HG03354 (cell line): ENCODE measurements around the gene CEP43.

Source experiments
- ATAC-seq: cut with Tn5 transposase; IDR thresholded peaks from one replicate; pipeline ENCODE4 v1.9.1; 2021; ENCODE audit warnings: mild to moderate bottlenecking; ENCODE audit not compliant: unreplicated experiment, poor library complexity, severe bottlenecking

CEP43 gene

DNA sequence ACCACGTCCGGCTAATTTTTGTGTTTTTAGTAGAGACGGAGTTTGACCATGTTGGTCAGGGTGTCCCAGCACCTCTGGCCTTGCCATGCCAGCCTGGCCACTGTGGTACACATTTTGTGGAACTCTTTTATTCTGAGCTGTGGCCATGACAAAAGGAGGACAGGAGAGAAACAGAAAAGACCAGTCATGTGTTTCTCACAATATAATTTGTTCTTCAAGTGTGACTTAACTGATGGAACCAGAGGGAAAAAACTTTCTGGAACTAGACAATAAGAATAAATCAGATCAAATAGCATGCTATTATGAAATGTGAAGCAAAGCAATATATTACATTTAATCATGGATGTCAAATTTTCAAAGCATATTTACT, 38.6 kb upstream of the CEP43 start:
- no peak for ATAC-seq

DNA sequence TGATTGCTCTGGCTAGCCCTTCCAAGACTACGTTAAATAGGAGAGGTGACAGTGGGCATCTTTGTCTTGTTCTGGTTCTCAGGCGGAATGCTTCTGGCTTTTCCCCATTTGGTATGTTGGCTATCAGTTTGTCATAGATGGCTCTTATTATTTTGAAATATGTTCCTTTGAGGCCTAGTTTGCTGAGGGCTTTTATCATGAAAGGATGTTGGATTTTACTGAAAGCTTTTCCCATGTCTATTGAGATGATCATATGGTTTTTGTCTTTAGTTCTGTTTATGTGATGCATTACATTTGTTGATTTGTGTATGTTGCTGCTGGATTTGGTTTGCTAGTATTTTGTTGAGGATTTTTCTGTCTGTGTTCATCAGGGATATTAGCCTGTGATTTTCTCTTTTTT, 32.9 kb upstream of the CEP43 start:
- no peak for ATAC-seq

DNA sequence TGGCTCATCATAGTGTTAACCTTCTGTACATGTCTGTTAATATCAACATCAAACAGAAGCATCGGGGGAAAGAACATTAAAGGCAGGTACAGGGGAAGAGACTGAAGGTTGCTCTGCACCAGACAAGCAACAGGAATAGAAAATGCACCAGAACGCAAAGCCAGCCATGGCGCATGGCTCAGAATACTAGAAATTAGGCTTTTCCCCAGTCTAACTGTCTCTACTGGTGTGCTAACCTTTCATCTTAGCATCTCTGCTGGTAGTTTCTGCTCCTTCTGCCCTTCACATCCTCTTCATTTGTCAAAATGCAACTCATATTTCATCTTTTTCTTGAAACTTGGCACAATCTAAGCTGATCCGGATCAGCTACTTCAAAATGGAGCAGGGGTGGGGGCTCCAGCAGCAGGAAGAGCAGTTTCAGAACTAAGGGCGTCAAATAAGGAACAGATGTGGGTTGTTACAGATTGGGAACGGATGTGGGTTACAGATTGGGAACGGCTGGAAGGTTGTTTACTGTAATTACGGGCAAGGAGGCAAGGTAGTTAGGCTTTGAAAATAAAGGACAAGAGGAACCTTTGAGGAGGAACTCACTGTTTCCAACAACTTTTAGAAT, 29.7 kb upstream of the CEP43 start:
- no peak for ATAC-seq

DNA sequence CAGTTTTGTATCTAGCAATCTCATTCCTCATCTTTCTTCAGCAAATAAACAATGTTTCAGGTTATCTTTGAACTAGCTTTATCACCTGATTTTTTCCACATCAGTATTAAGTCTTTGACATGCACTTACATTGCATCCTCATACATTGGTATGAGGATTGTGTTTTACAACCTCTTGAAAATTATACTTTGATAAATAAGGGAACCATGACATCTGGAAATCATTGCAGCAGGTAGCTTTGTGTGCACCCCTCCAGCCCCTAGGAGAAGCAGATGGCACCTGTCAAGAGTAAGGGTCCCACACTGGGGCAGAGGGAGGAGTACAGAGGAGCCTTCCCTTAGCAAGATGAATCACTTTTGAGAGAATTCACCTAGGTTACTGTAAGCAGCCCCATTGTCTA, 29.1 kb upstream of the CEP43 start:
- no peak for ATAC-seq

DNA sequence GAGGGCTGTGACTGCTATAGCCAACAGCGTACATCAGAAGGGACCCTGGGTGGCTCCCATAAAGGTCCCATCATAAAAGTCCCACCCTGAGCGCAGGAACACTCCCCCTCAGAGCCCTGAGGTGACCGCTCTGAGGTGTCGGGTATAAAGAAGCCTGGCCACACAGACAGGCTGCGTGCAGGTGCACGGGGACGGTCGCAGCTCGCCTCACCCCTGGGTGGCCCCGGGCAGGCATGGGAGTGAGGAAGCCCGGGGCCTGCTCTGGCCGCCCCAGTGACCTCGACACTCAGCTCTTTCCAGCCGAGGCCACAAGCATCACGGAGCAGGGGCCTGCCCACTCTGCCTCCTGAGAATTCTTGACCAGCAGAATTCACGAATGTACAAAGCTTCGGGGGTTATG, 28.4 kb upstream of the CEP43 start:
- ATAC-seq = no peak

DNA sequence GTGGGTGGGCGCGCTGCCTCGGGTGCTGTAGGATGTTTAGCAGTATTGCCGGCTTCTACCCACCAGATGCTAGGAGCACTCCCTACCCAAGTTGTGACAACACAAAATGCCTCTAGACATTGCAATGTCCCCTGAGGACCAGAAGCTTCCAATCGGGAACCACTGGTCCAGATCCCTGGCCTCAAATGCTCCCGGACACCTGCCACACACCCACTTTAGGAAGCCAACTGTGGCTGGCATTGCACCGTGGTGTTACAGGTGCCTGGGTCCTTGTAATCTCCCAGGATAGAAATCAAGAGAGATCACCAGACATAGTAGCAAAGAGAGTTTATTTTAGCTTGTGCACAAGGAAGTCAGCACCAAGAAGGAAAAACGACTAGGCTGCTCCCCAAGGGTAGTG, 27.9 kb upstream of the CEP43 start:
- ATAC-seq = no peak

DNA sequence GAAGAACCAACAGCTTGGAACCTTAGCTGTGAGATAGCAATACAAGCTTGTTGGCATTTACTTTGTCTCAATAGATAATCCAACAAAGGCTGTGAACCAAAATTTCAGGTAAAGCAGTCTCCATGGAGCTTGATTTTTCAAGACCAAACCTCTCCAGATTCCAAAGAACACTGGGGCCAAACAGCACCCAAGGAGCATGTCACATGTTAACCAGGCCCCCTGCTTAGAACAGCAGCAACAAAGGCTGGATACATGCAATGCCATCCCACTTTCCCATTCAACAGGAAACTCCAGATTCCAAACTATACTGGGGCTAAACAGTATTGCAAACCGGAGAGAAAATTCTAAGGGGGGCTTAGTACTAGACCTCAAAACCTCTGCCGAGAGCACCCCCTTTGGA, 27.1 kb upstream of the CEP43 start:
- ATAC-seq = no peak

DNA sequence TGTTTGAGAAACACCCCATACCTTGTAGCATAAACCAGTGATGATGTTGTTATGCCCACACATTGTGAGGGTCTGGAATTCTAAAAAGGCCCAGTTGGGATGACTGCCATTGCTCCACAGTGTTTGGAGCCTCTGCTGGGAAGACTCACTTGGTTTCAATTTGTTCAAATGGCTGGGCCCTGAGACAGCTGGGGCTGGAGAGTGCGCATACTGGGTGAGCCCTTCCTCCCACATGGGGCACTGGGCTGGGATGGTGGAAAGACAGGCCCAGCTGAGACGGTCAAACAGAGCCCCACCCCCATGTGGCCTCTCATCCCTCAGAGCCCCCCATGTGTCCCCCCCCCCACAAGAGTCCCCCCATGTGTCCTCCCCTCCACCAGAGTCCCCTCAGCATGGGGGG, 22.6 kb upstream of the CEP43 start:
- ATAC-seq = no peak

DNA sequence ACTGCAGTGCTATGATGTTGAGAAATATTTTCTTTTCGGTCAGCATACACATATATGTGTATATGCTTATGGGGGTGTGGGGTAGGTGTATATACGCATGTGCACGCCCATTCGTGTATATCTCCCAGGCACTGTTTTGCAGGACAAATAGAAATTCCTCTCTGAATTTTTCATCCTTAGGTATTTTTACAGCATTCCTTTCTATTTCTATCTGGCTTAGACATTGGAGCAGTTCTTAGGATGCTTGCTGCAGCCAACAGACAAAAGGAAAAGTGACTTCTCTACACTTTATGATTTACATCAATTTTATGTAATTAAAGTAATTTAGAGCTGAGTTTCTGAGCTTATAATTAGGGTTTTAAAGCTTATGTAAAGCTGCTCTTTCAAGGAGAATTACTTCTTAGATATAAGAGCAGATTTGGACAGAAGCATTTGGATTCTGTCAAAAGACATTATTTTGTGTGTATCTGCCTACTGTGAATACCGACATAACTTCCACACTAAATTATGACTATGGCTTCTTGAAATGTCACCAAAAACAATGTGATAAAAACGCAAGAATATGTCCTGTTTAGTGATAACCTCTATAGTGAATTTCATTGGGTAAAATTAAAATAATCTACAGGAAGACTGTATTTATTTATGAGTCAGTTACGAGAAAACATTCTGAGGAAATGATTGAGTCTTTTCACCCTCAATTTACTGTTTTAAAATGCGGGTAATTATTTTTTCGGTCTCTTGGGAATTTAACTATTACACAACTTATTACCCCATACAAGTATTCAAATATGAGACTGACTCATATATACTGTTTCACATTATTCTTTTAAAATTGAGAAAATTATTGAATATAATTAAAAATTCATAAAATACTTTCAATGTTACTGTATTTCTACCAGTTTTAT, 21.3 kb upstream of the CEP43 start:
- no peak for ATAC-seq

DNA sequence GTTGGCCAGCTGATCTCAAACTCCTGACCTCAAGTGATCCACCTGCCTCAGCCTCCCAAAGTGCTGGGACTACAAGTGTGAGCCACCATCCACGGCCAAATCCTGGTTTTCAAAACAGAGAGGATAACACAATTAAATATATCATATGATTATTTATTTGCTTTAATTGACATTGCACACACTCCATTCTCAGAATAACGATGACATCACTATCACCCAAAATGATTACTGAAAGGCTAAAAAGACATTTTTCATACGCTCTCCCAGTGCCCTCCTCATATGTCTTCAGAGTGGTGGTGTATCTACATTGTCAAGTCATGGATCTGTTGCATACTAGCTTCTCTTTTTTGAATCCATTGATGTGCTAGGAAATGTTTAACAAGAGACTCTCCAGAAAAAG, 18.5 kb upstream of the CEP43 start:
- no peak for ATAC-seq

DNA sequence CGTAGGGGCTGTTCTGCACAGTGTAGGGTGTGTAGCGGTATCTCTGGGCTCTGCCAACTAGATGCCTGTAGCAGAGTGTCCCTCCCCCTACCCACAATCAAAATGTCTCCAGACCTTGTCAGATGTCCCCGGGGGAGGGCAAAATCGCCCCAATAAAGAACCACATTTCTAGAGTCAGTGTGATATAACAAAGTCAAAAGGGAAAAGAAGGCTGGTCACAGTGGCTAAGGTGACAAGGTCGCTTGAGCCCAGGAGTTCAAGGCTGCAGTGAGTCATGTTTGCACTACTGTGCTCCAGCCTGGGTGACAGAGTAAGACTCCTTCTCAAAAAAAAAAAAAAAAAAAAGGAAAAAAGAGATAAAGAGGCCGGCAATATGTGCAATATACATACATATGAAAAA, 11.7 kb upstream of the CEP43 start:
- ATAC-seq = no peak

DNA sequence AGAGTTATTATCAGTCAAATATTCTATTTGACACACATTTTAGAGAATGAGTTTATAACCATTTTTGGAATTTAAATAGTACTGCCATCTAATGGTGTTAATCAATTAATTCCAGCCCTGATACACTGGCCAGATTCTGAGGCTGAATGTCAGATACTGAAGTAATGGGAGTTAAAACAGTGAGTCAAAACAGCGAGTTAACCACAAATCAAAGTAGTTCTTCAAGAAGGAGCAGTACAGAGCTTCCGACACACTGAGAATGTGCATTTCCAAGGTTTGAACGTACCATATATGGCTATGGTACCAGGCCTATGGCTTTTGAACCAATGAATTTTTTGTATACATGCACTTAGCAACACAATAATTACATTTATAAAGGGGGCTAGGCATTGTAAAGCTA, 11.3 kb upstream of the CEP43 start:
- no peak for ATAC-seq

DNA sequence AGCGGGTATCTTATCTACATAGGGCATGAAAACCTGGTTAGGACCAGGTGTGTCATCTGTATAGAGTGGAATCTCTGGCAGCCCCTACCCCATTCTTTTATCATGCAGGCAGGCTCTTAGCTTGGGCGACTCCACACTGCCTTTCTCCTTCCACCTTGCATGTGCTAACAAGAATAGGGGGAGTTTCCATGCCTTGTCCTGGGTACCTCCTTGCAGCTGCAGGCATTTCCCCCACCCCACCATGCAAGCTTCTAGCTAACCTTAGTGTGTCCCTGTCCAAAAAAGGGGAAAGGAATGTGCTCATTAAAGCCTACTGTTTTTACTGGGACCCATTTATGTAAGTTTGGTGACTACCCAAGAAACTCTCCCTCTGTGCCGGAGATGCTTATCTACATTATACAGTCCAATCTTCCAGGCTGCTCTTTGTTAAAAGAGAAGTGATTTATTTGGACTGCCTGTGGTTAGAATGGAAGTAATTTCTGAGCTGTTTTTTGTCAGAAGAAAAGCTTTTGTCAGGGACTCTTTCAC, 10.5 kb upstream of the CEP43 start:
- no peak for ATAC-seq

DNA sequence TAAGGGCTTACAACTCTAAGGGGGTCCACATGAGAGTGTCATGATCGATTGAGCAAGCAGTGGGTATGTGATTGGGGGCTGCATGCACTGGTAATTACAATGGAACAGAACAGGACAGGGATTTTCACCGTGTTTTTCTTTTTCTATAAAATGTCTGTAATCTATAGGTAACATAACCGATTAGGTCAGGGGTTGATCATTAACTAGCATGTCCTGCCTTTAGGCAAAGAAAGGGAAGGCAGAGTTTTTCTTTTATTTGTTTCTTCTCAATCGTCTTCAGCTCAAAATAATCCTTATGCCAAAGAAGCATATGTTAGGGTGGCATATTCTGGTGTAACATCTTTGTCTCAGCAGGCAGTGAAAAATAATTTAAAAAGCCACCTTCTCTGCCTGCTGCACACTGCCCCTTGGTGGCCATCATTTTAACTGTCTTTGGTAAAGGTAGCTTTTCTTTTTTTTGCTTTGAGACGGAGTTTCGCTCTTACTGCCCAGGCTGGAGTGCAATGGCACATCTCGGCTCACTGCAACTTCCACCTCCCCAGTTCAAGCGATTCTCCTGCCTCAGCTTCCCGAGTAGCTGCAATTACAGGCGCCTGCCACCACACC, 9.7 kb upstream of the CEP43 start:
- ATAC-seq = peak; percentile 73

DNA sequence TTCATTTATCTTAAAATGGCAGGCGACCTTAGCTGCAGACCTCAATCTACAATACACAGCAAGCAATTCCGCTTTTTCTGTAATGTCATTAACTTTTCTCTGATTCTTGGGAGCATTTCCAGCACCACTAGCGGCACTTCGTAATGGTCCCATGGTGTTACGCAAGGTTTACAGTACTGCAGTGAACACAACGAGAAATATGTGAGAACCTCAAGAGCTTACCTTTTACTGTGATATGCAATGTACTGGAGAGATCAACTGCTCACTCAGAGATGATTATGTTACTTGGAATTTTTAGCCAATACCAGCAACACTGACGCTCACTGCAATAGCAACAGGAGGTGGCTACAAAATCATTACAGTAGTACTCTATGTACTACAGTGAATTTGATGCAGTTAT, 2.8 kb upstream of the CEP43 start:
- no peak for ATAC-seq

DNA sequence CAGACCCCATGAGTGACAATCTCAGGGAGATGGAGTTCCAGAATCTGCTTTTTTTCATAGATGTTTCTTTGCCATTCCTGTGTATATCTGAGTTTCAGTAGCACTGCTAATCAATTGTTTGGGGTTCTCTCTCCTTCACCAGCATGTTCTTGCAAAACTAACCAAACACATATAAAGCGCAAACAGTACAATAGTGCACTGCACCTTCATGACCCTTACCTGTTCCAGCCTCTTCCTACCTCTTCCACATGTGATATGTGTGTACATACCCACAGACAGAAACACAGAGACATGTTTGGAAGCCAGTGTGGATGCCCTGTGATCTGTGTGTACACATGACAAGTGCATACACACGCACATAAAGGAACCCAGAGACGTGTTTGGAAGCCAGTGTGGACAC, 1.8 kb upstream of the CEP43 start:
- ATAC-seq = no peak

DNA sequence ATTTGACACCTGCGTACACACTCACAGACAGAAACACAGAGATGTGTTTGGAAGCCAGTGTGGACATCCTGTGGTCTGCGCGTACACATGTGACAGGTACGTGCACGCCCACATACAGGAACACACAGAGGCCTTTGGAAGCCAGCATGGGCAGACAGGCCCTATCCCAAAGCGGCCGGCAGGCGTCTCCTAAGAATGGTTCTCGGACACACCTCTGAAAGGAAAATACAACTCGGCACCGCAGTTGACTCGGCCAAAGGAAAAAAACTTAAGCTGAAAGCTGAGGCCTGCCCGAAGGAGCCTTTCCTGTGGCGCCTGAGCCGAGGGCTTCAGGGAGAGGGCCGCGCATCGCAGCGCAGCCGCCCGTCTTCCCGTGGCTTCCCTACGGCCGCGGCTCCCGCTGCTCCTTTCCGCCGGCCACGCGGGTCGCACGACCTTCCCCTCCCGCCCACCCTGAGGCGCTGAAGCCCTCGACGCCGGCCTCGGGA, 1.4 kb upstream of the CEP43 start:
- peak; percentile 31 for ATAC-seq

DNA sequence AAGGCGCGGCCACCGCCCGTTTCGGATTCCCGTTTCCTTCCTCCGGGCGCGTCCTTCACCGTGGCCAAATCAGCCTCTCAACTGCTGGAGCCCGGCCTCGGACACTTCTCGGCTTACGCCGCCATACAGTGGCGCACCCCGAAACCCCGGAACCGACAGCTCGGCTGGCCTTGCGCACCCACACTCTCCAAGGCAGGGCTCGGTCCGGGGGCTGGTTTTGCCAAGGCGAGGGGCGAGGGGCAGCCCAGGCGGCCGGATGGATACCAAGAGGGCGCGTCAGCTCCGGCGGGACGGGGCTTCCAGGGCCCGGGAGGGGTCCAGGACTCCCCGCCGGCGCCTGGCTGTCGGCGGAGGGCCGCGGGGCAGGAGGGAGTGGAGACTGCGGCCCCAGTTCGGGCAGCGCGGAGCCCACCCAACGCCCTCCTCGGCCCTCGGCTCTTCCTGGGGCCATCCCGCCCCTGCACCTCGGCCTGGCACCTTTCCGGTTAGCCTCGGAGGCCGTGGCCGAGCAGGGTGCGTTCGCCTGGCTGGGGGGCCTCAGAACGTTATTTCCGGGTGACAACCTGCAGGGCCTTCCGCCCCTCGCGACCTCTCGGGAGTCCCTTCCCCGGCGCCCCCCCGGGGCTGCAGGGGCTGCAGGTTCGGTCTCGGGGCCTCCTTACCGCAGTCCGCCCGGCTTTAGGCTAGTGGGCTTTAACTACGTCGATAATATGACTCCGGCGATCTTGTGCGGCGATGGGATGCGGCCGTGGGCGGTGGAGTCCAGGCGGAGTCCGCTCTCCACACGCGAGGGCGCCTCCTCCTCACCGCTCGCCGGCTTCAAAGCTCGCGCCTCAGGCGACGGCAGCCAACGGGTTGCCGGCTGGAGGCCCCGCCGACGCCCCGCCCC, 697 bp upstream of the CEP43 start:
- peak; percentile 15 for ATAC-seq

DNA sequence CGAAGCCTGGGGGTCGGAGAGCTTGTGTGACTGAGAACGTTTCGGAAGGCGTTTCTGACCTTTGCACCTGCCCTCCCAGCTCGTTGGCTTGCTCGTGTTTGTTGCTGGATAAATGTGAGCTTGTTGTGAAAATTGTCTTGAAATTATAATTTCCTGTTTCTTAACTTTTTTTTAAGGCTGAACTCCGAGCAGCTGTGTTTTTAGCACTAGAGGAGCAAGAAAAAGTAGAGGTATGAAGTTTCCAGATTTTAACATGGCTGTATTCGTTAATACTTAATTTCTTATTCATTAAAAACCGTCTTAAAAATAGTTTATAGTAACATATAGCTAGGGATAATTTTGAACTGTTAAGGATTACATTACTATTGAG, 672 bp downstream of the CEP43 start:
- ATAC-seq = no peak

DNA sequence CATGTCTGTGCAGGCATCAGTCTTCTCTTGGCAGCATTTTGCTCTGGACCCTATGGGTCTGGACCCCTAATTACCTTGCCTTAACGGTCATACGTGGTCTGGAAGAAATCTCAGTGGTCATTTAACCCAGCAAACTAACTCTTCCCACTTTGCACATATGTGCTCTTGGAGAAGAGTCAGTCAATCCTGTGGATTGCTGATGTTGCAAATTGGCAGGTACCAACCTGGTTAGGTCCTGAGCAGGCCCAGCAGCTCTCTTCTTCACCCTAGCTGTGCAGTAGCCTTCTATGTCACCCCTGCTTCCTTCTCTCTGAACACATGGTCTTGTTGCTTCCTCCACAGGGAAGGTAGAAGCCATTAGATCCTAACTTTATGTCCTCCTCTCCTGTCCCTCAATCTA, 1.6 kb downstream of the CEP43 start:
- ATAC-seq = no peak
